Right lung (tissue), 5 donors: ENCODE measurements around the gene LATS2. TPM values are rescaled to one million over a fixed set of nuclear protein-coding genes. Genes with fewer than 3 reads are reported as not detected.
"Not testable (repeated sequence)": the region's sequence is repeated elsewhere in the genome, so short reads cannot be mapped to it uniquely, and the experiment has no call there.

Experiments used
- DNase-seq, 2 donors: peaks; one replicate each; pipeline ENCODE4 v3.0.0-alpha.2; 2013
- polyA plus RNA-seq, 5 donors: library from polyadenylated mRNA; unstranded; fragments of 120-200 nt; gene quantifications; one replicate each; pipeline versions ENCODE4 v1.2.1 to v1.2.3, GENCODE V29; 2013; ENCODE audit warnings: inconsistent platforms in 1 of 5, low replicate concordance in 1 of 5; ENCODE audit not compliant: insufficient read length in 5 of 5, insufficient read depth in 1 of 5

LATS2 gene
- polyA plus RNA-seq, 5 donors, result 12.1 to 17.6 (median 15.0) TPM

DNA sequence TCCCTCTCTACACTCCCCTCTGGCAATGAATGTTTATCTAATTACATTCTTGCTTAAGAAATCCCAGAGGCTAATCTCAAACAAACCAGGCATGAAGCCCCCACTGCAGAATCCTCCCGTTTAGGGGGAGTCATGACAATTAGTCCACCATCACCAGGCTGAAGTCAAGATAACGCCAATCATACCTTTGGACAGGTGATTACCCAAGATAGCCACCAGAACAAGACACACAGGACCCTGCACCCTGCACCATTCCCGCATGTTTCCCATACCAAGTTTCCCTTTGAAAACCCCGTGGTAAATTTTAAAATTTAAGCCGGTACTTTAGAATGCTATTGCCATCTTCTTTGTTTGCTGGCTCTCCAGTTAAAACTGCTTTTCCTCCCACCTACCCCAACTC, 94.0 kb downstream of the LATS2 start:
- no peak for DNase-seq

DNA sequence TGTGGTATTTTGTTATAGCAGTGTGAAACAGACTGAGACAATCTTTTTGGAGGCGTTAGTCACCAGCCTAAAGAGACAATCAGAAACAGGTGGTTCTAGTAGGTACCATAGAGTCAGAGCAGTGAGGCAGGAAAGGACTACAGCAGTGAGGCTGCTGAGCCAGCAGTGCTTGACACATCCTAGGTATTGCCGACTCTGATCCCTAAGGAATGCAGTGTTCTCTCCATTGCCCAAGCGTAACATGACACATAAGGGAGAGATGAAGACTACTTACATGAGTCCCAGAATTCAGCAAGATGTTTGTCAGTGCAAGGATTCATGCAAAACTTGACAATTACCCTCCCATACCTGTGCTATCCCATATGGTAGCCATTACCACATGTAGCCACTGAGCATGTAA, 96.5 kb downstream of the LATS2 start:
- DNase-seq, result no peak

DNA sequence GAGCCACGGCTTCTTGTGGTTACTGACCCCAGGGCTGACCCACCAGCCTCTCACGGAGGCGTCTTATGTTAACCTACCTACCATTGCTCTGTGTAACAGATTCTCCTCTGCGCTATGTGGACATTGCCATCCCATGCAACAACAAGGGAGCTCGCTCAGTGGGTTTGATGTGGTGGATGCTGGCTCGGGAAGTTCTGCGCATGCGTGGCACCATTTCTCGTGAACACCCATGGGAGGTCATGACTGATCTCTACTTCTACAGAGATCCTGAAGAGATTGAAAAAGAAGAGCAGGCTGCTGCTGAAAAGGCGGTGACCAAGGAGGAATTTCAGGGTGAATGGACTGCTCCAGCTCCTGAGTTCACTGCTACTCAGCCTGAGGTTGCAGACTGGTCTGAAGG, 99.7 kb downstream of the LATS2 start:
- not testable (repeated sequence) for DNase-seq

DNA sequence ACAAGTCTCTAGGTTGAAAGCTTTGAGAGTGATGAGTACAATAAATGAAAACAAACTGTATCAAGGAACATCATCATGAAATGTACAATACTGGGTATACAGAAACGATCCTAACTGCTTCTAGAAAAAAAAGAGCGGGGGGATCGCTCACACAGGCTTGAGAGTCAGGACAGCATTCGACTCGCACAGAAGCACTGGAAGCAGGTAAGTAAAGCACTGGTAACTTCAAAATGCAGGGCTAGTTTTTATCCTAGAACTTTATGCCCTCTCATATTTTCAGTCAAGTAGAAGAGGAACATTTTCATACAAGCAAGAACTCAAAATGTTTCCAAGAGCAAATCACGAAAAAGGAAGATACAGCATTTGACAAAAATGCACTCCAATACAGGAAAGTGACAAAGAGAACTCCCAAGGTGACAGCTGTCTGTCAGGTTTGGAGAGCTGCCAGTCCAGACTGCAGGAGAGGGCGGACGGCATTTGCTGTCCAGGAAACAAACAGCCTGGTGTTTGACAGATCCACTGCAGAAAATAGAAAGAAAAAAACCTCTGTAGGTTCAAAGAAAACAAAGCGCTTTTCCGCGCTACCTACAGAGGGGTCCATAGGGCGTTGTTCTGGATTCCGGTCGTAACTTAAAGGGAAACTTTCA, 100.6 kb downstream of the LATS2 start:
- no peak for DNase-seq

DNA sequence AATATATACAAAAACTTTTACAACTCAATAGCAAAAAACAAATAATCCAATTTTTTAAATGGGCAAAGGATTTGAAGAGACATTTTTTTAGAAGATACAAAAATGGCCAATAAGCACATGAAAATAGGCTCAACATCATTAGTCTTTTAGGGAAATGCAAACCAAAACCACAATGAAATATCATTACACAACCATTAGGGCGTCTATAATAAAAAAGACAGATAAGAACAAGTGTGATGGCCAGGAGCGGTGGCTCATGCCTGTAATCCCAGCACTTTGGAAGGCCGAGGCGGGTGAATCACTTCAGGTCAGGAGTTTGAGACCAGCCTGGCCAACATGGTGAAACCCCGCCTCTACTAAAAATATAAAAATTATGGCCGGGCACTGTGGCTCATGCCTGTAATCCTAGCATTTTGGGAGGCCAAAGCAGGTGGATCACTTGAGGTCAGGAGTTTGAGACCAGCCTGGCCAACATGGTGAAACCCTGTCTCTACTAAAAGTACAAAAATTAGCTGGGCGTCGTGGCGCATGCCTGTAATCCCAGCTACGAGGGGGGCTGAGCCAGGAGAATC, 104.3 kb downstream of the LATS2 start:
- not testable (repeated sequence) for DNase-seq

DNA sequence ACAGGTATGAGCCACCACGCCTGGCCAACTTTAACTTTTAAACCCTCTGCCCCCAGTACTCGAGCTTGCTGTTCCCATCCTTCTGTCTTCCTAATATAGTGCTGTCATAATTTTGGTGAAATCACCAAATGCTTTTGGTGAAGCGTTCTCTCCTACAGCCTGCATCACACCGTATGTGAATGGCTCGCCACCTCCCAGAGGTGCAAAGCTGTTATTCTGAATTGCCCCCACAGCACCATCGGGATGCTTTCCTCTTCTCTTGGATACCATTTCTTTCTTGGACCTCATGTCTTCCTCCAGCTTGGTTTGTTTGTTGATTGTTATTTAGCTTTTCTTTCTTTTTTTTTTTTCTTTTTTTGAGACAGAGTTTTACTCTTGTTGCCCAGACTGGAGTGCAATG, 105.9 kb downstream of the LATS2 start:
- no peak for DNase-seq

DNA sequence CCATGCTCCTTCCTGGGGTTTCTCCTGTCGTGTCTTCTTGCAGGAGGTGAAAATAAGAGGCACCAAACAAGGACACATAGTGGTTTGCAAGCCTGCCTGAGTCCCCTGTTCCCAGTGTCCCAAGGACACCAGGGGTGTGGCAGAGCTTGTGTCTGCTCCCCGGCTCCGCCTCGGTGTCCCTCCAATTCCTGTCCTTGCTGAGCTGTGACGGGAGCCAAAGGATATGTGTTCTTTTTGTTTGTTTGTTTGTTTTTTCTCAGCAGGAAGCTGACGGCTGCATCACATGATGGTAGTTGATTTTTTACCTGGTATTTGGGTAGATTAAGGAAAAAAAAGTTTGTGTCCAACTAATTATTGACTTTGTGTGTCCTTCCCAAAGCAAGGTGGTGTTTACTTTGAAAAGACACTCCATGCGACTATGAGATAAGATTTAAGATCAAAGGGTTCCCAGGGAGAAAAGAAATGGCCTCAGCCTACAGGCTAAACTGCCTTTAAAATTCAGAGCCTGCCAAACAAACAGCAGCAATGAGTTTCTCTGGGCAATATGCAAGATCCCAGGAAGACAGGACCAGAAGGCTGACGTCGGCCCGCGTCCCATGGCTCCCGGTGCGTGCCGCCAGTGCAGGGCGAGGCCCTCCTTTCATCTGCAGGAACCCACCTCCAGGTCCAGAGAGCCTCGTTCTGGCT, 108.0 kb downstream of the LATS2 start:
- DNase-seq, result no peak

DNA sequence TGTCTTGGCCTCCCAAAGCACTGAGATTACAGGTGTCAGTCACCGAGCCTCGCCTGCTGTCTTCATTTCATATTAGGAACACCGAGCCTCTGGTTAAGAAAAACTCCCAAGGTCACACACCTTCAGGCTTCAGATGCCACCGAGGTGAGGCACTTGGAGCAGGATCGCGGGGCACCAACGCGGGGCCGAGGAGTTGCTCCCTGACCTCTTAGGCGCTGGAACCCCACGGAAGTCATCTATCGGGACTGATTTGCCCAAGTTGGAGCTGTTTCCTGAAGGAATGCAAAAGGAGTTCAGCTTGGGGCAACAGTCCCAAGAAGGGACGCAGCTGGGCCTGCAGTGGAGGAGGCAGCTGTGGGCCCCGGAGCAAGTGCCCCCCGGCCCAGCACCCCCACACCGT, 108.5 kb downstream of the LATS2 start:
- DNase-seq, result no peak

DNA sequence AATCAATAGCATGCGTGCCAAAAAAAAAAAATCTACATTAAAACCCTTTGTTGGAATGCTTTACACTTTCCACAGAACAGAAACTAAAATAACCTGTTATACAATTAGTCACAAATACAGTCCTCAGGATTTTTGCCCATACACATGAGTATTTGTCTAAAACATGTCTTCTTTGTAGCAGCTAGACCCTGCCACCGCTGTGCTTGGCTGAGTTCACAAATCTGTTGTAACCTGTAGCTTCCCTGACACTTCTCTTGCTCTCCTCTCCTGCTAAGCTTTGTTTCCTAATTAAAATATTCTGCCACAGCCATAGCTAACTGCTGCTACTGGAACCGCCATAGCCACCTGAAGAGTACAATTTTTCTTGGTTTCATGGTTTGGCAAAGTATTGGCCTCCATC, 113.4 kb downstream of the LATS2 start:
- DNase-seq, result not testable (repeated sequence)

DNA sequence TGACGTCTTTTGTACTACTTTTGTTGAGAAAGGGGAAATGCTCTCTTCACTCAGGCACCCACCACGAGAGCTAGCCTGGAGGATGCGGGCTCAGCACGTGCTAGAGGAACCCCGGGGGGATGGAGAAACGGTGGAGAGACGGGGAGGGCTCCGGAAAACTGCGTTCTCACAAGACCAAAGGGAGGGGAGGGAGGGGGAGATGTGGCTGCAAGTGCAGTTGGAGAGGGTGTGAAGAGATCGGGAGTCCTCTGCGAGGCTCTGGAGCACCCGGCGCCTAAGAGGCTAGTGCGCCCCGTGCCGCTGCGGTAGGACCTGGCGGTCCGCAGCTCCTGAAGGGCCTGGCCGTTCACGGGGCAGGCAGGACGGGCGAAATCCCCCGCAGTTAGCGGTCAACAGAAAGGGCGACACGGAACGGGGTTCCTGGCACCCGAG, 115.4 kb downstream of the LATS2 start:
- no peak for DNase-seq

DNA sequence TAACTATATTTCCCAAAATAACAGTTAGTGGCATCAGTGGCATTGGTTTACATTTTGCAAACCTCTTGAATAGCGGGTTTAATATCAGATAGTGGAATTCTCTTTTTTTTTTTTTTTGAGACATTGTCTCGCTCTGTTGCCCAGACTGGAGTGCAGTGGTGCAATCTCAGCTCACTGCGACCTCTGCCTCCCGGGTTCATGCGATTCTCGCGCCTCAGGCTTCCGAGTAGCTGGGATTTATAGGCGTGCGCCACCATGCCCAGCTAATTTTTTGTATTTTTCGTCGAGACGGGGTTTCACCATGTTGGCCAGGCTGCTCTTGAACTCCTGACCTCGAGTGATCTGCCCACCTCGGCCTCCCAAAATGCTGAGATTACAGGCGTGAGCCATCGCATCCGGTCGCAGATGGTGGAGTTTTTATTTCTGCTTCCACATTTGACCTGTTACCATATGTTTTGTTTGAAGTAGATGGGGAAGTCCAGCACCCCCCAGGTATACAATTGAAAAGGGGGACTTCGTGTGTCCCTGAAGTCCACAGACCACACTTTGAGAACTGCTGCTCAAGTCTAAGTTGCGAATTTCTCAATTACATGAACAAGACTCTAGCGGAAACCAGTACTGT, 118.3 kb downstream of the LATS2 start:
- no peak for DNase-seq

DNA sequence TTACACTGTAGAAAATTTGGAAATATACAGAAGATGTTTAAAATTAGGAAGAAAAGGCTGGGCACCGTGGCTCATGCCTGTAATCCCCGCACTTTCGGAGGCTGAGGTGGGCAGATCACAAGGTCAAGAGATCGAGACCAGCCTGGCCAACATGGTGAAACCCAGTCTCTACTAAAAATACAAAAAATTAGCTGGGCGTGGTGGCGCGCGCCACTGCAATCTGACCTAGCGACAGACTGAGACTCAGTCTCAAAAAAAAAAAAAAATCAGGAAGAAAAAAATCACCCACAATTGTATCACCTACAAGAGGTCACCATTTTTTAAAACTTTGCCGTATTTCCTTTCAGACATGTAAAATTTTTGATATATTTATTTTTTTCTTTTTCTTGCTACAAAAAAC, 120.9 kb downstream of the LATS2 start:
- not testable (repeated sequence) for DNase-seq

DNA sequence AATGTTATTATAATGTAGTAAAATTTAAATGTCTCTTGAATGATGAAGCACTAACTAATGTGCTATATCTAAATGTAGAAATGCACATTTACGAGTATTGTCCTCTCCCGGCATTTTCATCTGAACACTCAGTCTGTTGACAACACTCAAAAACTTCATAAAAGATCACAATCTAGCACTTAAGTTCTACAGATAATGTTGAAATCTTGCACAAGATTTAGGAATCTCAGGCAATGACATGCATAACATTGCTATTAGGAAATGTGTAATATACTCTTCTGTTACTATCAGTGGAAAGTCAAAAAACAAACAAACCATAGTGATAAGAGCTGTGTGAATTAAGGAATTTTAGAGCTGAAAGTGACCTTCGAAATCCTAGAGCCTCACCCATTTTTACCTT, 121.3 kb downstream of the LATS2 start:
- DNase-seq, result no peak

DNA sequence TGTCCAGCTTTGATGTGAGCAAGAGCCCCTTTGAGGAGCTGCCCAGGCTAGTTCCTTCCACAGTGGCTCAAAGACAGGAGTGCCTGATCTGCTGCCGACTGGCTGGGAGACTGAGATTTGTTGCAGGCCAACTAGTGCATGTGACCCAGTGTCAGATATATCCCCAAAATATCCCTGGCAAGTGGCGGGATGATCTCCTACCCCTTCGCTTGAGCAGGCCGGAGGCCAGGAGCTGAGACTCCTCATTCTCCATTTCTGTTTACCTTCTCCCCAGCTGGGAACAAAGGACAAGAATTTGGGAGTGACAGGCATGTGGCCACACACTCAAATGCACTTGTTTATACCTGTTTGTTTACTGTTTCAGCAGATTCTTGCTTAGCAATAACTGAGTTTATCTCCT, 121.7 kb downstream of the LATS2 start:
- no peak for DNase-seq

DNA sequence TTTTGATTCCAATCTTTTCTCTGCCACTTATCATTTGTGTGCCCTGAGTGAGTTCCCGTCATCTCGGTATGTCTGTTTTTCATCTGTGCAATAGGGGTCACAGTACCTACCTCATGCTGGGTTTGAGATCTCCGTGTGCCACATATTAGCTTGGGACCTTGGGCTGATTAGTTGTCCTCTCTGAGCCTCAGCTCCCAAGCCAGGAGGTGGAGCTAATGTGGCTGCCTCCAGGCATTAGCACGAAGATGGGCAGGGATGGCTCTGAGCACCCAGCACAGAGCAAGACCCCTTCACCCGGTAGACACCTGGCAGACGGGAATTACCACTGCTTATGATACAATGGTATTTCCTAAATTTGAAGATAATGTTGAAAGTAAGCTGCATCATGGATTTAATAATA, 123.1 kb downstream of the LATS2 start:
- DNase-seq, result no peak

DNA sequence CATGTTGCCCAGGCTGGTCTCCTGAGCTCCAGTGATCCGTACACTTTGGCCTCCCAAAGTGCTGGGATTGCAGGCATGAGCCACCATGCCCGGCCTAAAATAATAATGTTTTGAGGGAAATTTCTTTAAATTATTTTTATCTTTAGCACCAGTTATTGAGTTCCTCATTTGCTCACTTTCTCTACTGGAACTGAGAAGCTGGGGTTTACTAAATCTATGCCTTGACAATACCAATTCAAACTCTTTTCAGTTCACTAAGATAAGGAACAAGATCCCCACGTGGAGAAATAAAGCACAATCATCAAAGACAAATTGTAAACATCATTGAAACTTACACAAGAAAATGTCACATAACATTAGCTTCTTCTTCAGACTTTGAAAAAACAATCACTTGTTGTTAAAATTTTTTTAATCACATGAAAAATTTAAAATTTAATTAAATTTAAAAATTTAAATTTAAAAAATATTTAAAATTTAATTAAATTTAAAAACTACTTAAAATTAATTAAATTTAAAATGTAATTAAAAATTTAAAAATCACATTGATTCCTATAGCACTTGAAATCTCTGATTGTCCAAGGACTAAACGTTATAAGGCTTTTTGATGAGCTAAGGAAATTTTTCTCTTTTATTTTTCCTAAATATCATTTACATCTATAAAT, 133.7 kb downstream of the LATS2 start:
- no peak for DNase-seq

DNA sequence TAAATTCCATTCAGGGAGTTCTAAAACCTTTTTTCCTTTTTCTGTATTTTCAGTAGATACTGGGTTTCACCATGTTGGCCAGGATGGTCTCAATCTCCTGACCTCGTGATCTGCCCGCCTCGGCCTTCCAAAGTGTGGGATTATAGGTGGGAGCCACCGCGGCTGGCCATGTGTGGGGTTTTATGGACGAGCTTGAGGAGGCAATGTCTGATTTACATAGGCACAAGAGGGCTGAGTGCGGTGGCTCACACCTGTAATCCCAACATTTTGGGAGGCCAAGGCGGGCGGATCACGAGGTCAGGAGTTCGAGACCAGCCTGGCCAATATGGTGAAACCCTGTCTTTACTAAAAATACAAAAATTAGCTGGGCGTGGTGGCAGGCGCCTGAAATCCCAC, 136.0 kb downstream of the LATS2 start:
- DNase-seq, result not testable (repeated sequence)

DNA sequence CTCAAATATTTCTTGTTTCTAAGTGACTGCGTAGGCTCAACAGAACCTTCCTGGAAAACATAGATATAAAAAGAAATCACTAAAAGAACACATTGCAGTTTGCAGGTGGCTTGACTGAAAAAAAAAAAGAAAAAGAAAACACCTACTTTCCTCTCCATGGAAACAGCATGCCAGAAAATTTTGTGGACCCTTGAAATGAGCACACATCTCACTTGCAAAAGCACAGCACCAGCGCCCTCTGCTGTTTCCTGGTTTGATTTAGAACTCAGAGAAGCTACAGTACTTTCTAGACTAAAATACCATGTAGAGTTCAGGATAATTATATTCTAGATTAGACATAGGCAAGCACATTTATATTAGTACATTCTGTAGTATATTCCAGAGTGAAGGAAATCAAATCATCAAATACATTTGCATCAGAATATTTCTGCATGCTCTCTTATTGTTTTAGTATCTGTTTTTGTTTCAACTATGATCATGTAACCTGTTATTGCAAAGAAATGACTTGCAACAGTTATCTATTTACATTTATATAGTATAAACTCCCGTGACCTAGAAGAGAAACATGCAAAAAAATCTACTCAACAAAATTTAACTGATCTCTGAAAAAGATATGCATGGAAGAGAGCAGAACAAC, 136.5 kb downstream of the LATS2 start:
- DNase-seq, result peak; percentile 74 to 80

DNA sequence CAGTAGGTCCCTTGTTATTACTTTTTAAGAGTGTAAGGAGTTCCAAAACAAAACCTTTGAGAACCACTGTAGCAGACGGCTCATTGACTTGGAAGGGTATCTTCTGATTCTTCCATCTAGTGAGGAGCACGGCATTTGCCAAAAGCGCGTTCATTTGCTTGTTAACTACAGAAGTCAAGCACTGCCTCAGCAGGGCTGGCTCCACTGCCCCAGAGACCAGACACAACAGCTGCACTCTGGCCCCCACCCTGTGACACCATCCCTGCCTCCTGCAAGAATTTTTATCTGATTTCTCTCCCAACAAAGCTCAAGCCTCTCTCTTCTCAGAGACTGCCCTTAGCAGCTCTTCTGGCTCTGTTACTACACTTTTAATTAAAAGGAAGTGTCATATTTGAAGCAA, 138.1 kb downstream of the LATS2 start:
- DNase-seq, result no peak
